Activated naive CD8-positive, alpha-beta T cell treated with anti-CD3 and anti-CD28 coated beads for 36 hours (primary cell): ENCODE results near the gene CDK8. TPM values are rescaled to one million over a fixed set of nuclear protein-coding genes. Genes with fewer than 3 reads are reported as not detected.

Experiments
- DNase-seq: peaks from one replicate; pipeline ENCODE4 v3.0.0; 2021
- H3K27ac Mint-ChIP-seq: one replicate; pipeline ENCODE4 v1.8.0; 2022; ENCODE audit warnings: mild to moderate bottlenecking, moderate library complexity, mixed read lengths
- H3K27me3 Mint-ChIP-seq: one replicate; pipeline ENCODE4 v1.8.0; 2022; ENCODE audit warnings: mild to moderate bottlenecking, mixed read lengths
- H3K36me3 Mint-ChIP-seq: one replicate; pipeline ENCODE4 v1.8.0; 2021; ENCODE audit warnings: mild to moderate bottlenecking, mixed read lengths
- H3K4me1 Mint-ChIP-seq: one replicate; pipeline ENCODE4 v1.8.0; 2021; ENCODE audit warnings: mixed read lengths
- H3K4me3 Mint-ChIP-seq: one replicate; pipeline ENCODE4 v1.8.0; 2022; ENCODE audit warnings: mild to moderate bottlenecking, moderate library complexity, mixed read lengths
- H3K9me3 Mint-ChIP-seq: one replicate; pipeline ENCODE4 v1.8.0; 2022; ENCODE audit warnings: mixed read lengths
- total RNA-seq, 2 experiments: library from RNA; stranded (reverse); gene quantifications; one replicate each; pipeline ENCODE4 v1.2.3, GENCODE V29; 2021

CDK8 gene
- total RNA-seq: 10 to 100 TPM; 25.3 to 26.4 TPM

- no peaks in the 10 kb centered on the region for H3K36me3 Mint-ChIP-seq
- no peaks in the 10 kb centered on the region for H3K9me3 Mint-ChIP-seq
- peaks cover 29% of the 10 kb centered on the region for H3K4me1 Mint-ChIP-seq
Measured at GRCh38 chr13:26253787-26254582, at the start of gene CDK8. CDK8 (plus strand) TSS chr13:26254129; CDS start chr13:26254642, 513 bp downstream.

DNA sequence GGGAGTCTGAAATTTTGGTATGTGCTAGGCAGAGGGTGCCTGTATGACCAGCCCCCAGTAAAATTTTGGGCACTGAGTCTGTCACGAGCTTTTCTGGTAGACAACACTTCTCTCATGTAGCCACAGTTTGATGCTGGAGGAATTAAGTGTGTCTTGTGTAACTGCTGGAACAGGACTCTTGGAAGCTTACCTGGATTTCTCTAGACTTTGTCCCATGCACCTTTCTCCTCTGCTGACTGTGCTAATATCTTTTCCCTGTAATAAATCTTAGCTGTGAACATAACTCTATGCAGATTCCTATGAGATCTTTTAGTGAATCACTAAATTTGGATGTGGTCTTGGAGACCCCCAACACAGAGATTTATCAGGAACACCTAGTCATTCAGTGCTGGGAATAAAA is 45.6 kb upstream of the CDK8 start:
- H3K27ac Mint-ChIP-seq: no peak overlapping the region
- peaks cover 10% of the 10 kb centered on the region for H3K4me1 Mint-ChIP-seq
- H3K9me3 Mint-ChIP-seq: no peaks in the 10 kb centered on the region
- H3K27me3 Mint-ChIP-seq: no peaks in the 10 kb centered on the region
- no peak overlapping the region for H3K4me3 Mint-ChIP-seq
- DNase-seq: no peak
- H3K36me3 Mint-ChIP-seq: peaks cover 25% of the 10 kb centered on the region

More at GRCh38 chr13:26253787-26254582, at the start of gene CDK8:
- H3K4me3 Mint-ChIP-seq: peak within 1 kb of the TSS; percentile 88
- peak within 1 kb of the TSS; percentile 92 for H3K27ac Mint-ChIP-seq
- DNase-seq: peak; percentile 87
- no peaks in the 10 kb centered on the region for H3K27me3 Mint-ChIP-seq

DNA sequence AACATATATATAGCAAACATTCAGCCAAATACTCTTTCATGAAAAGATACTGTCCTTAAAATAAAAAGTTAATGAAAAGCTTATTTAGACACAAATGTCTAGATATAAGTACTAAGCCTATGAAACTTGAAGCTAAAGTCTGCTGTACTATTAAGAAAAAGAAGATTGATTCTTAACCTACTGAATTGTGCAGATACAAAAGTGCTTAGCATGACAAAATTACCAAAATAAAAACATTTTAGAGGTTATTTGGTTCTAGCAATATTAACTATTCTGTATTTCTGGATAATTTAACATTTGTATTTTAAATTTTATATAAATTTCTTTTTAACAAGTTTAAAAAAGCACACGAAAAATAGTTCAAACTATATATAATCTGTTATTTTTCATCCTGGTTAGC is 40.6 kb upstream of the CDK8 start:
- Mint-ChIP-seq H3K27me3 (no peaks in the 10 kb centered on the region), H3K36me3 (peaks cover 45% of the 10 kb centered on the region), H3K4me3 (no peak overlapping the region), H3K4me1 (peaks cover 28% of the 10 kb centered on the region), H3K27ac (no peak overlapping the region), H3K9me3 (no peaks in the 10 kb centered on the region)
- DNase-seq: no peak

DNA sequence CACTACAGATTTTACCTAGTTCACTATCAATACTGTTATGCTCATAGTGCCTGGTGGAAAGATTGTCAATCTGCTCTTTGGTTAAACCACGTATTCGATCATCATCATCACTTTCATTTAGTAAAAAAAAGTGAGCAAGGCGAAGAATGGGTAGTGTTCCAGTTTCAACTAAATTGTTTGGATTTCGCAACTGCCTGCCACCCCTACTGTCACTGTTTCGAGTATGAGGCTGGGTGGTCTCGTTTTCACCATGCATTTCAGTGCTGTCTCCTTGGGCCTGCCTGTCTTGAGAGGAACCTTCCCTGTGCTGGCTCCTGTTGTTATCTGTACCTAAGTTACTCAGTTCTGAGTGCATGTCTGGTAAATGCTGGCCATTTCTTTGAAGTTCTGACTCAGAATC is 39.9 kb upstream of the CDK8 start:
- H3K9me3 Mint-ChIP-seq: no peaks in the 10 kb centered on the region
- H3K4me1 Mint-ChIP-seq: peaks cover 30% of the 10 kb centered on the region
- no peak overlapping the region for H3K27ac Mint-ChIP-seq

DNA sequence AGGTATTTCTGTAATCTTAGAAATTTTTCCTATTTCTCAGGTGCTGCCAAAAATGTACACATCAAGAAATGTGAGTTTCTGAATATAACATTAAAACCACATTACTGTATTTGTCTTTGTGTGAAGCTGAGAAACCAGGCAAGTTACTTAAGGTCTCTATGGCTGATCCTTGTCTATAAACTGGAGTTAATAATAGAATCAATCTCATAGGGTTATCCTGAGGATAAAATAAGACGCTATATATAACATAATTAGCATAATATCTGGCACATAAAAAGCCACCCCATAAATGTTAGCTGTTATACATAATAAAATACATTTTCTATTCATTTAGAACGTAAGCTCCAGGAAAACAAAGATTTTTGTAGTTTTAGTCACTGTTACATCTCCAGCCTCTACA is 37.9 kb upstream of the CDK8 start:
- no peaks in the 10 kb centered on the region for H3K9me3 Mint-ChIP-seq
- H3K4me3 Mint-ChIP-seq: no peak overlapping the region
- H3K4me1 Mint-ChIP-seq: peaks cover 40% of the 10 kb centered on the region
- peaks cover 52% of the 10 kb centered on the region for H3K36me3 Mint-ChIP-seq
- no peaks in the 10 kb centered on the region for H3K27me3 Mint-ChIP-seq
- no peak overlapping the region for H3K27ac Mint-ChIP-seq
- DNase-seq: no peak

More for the DNA sequence above, 39.9 kb upstream of the CDK8 start:
- Mint-ChIP-seq H3K4me3 (no peak overlapping the region), H3K36me3 (peaks cover 42% of the 10 kb centered on the region), H3K27me3 (no peaks in the 10 kb centered on the region)
- DNase-seq: no peak

- H3K27me3 Mint-ChIP-seq: no peaks in the 10 kb centered on the region
- DNase-seq: no peak
- no peak overlapping the region for H3K27ac Mint-ChIP-seq
- H3K4me3 Mint-ChIP-seq: peak overlapping the region; percentile 99
- H3K36me3 Mint-ChIP-seq: peaks cover 35% of the 10 kb centered on the region
- no peaks in the 10 kb centered on the region for H3K9me3 Mint-ChIP-seq
- H3K4me1 Mint-ChIP-seq: peaks cover 31% of the 10 kb centered on the region
Measured at GRCh38 chr13:26219726-26220125, 34.2 kb upstream of the CDK8 start.

DNA sequence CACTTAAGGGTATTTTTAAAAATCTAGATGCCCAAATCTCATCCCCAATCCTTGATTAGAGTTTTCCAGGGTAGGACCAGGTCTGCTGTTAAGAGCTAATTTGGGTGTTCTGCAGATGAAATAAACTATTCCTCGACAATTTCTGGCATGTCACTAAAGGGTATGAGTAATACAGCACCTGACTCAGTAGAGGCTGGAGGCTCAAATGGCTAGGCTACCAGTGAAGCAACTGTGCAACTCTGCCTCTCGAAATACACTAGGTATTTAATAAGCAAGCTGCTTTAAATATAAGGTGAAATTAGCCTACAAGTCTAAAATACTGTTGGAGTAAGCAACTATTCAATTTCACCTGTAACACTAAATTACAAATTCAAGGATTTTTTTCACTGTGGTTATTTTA is 33.4 kb upstream of the CDK8 start:
- Mint-ChIP-seq H3K27ac (no peak overlapping the region), H3K27me3 (no peaks in the 10 kb centered on the region)

GRCh38 chr13:26221399-26221720 is 32.6 kb upstream of the CDK8 start:
- no peak for DNase-seq
- H3K9me3 Mint-ChIP-seq: no peaks in the 10 kb centered on the region
- H3K4me1 Mint-ChIP-seq: peaks cover 29% of the 10 kb centered on the region
- peak overlapping the region; percentile 100 for H3K27ac Mint-ChIP-seq
- H3K4me3 Mint-ChIP-seq: peak overlapping the region; percentile 99
- H3K27me3 Mint-ChIP-seq: no peaks in the 10 kb centered on the region
- H3K36me3 Mint-ChIP-seq: peaks cover 28% of the 10 kb centered on the region

More for the DNA sequence above, 33.4 kb upstream of the CDK8 start:
- Mint-ChIP-seq H3K4me3 (peak overlapping the region; percentile 99), H3K4me1 (peaks cover 29% of the 10 kb centered on the region), H3K36me3 (peaks cover 28% of the 10 kb centered on the region), H3K9me3 (no peaks in the 10 kb centered on the region)
- DNase-seq: peak; percentile 5

DNA sequence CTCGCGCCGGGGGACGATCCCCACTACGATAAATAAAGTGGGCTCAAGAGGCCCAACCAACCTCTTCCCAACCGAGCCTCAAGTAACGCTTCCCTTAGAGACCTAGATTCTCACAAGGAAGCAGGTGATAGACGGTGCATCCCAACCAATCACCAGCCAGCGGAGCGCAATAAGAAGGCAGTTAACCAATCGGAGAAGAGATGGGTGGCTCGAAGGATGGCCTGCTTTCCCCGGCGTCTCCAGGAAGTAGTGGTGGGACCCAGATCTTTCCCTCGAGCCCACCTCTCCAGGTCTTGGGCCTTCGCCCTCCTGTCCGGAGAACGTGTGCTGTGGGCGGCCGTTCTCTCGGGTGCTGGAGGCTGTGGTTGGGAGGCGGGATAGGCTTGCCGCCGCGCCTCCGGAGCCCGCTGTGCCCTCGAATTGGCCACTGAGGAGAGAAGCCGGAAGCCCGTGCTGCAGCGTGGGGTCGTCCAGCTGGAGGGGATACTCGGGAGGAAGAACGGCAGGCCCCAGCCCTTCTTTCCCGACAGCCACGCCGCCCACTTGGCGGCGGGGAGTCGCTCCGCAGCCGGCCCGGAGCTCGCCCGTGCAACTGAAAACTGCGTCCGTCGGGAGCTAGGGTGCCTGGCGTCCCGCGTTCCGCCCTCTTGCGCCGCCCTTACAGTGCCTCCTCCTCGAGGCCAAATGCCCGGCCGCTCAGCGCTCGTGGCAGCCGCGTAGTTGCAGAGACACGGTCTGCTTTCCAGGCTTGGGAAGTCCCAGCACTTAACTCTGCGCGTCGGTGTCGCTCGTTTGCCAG is 32.0 kb upstream of the CDK8 start, which contains the start of gene RNF6:
RNF6 (minus strand) TSS at position 594 of the 799 bp plus-strand sequence. CDS start 2,665 bp downstream, outside the sequence.
- H3K4me1 Mint-ChIP-seq: peaks cover 28% of the 10 kb centered on the region

DNA sequence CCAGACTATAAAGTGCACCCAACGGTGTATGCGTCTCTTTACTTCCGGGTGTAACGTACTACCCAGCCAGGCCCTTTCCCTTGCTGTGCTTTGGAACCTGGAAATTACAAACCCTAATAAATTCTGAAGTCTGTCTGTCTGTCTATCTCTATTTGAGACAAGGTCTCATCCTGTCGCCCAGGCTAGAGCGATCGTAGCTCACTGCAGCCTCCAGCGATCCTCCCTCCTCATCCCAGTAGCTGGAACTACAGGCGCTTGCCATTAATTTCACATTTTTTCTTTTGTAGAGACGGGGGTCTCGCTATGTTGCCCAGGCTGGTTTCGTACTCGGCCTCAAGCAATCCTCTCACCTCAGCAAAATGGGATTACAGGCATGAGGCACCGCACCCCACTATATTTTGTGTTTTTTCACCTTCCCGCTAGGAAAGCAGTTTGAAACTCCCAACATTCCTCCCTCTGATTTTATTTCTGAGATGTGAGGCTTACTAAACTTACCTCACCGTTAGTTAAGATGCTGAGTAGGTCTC is 31.3 kb upstream of the CDK8 start:
- H3K27ac Mint-ChIP-seq: peak overlapping the region; percentile 100
- DNase-seq: no peak
- H3K4me3 Mint-ChIP-seq: peak overlapping the region; percentile 99
- no peaks in the 10 kb centered on the region for H3K27me3 Mint-ChIP-seq
- H3K9me3 Mint-ChIP-seq: no peaks in the 10 kb centered on the region
- peaks cover 21% of the 10 kb centered on the region for H3K36me3 Mint-ChIP-seq
- H3K4me1 Mint-ChIP-seq: peaks cover 25% of the 10 kb centered on the region

More for the DNA sequence above, 32.0 kb upstream of the CDK8 start, which contains the start of gene RNF6:
- Mint-ChIP-seq H3K36me3 (peaks cover 27% of the 10 kb centered on the region), H3K27ac (peak within 1 kb of the TSS; percentile 100), H3K27me3 (no peaks in the 10 kb centered on the region), H3K4me3 (peak within 1 kb of the TSS; percentile 99), H3K9me3 (no peaks in the 10 kb centered on the region)
- DNase-seq: peak; percentile 84

GRCh38 chr13:26225896-26226617 is 27.9 kb upstream of the CDK8 start:
- Mint-ChIP-seq H3K4me3 (no peak overlapping the region), H3K36me3 (peaks cover 4% of the 10 kb centered on the region), H3K27me3 (no peaks in the 10 kb centered on the region), H3K4me1 (peaks cover 7% of the 10 kb centered on the region), H3K9me3 (no peaks in the 10 kb centered on the region), H3K27ac (no peak overlapping the region)
- DNase-seq: no peak

DNA sequence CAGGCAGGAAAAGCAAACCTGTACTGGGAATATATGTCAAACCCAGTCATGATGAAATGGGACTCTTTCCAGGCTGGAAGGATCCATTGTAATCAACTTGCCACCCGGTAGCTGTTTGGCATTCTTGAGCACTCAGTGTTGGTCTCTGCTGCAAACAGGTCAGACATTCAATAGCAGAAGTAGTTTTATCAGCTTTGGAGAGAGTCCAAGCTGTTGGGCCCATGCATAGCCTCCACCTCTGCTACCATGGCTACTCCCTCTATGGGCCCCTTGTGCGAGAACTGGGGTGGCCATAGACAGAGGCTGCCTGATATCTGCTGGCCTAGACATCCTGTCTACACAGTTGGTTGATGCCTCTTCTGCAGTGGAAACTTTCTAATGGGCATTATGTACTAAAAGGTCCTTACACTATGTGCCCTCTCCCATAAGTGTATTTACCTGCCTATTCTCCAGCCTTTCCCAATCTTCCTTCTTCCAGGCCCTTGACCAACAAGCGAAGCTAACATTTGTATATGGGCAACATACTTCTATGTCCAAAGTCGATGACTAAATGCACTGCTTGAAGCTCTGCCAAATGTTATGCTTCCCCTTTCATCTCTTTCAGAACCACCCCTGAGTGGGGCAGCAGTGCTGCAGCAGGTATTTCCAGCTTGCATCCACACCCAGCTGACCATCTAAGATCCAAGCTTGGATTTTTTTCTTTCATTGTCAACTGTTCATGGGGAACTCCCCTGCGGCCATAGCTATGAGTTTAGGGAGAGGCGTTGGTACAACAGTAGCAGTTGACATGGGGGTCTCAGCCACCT is 26.6 kb upstream of the CDK8 start:
- peaks cover 7% of the 10 kb centered on the region for H3K4me1 Mint-ChIP-seq
- no peaks in the 10 kb centered on the region for H3K27me3 Mint-ChIP-seq
- no peak overlapping the region for H3K27ac Mint-ChIP-seq
- no peaks in the 10 kb centered on the region for H3K36me3 Mint-ChIP-seq
- H3K4me3 Mint-ChIP-seq: no peak overlapping the region
- no peak for DNase-seq
- no peaks in the 10 kb centered on the region for H3K9me3 Mint-ChIP-seq

DNA sequence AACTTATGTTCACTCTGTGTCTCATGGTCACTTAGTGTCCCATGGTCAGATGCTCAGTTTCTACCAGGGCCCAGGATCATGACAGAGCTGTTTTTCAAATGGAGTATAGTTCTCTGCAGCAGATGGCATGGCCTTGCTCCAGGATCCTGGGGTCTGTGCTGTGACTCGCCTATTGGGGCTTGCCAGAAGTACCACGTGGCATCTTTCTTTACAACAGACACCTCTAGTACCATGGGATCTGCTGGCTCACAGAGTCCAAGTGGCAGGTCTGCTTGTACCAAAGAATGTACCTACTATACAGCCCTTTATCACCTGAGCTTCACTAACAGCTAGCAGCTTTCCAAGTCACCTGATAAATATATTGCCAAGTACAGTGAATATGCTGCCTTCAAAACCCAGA is 25.8 kb upstream of the CDK8 start:
- H3K27ac Mint-ChIP-seq: no peak overlapping the region
- no peaks in the 10 kb centered on the region for H3K36me3 Mint-ChIP-seq
- no peaks in the 10 kb centered on the region for H3K27me3 Mint-ChIP-seq
- no peak overlapping the region for H3K4me3 Mint-ChIP-seq
- H3K4me1 Mint-ChIP-seq: peaks cover 4% of the 10 kb centered on the region
- no peaks in the 10 kb centered on the region for H3K9me3 Mint-ChIP-seq
- DNase-seq: no peak

- Mint-ChIP-seq H3K27ac (no peak overlapping the region), H3K4me3 (no peak overlapping the region), H3K27me3 (no peaks in the 10 kb centered on the region), H3K4me1 (no peaks in the 10 kb centered on the region), H3K9me3 (no peaks in the 10 kb centered on the region), H3K36me3 (no peaks in the 10 kb centered on the region)
- no peak for DNase-seq
Measured at GRCh38 chr13:26229080-26229615, 24.8 kb upstream of the CDK8 start.
